BLaER1 treated with 17β-estradiol and CSF1 and Interleukin-3, amounts not matched to agents 10 nM and 100 nM (cell line): Measurements from ENCODE around the gene FGD3.
A peak's percentile ranks its signal among the peaks of the same experiment; 100 is the strongest.

Experiments used
- H3K27ac ChIP-seq, 11 experiments: shearing (Covaris generic); formaldehyde crosslinking; 2 replicates each; pipeline ENCODE4 v1.8.1; 2022
- H3K27me3 ChIP-seq, 11 experiments: shearing (Covaris generic); formaldehyde crosslinking; 2 replicates each; pipeline ENCODE4 v1.8.1; 2022
- H3K36me3 ChIP-seq, 11 experiments: shearing (Covaris generic); formaldehyde crosslinking; 2 replicates each; pipeline ENCODE4 v1.8.1; 2022
- H3K4me1 ChIP-seq, 10 experiments: shearing (Covaris generic); formaldehyde crosslinking; 2 replicates each; pipeline ENCODE4 v1.8.1; 2022
- H3K4me2 ChIP-seq, 11 experiments: shearing (Covaris generic); formaldehyde crosslinking; 2 replicates each; pipeline ENCODE4 v1.8.1; 2022
- H3K4me3 ChIP-seq, 10 experiments: shearing (Covaris generic); formaldehyde crosslinking; 2 replicates each; pipeline ENCODE4 v1.8.1; 2022
- H3K9ac ChIP-seq, 11 experiments: shearing (Covaris generic); formaldehyde crosslinking; 2 replicates each; pipeline ENCODE4 v1.8.1; 2022
- H3K9me3 ChIP-seq, 11 experiments: shearing (Covaris generic); formaldehyde crosslinking; replicated peaks in 1 of 11; 2 replicates each; pipeline ENCODE4 v1.8.1; 2022
- H4K20me1 ChIP-seq, 11 experiments: shearing (Covaris generic); formaldehyde crosslinking; 2 replicates each; pipeline ENCODE4 v1.8.1; 2022
- Cebpa-rat ChIP-seq, 11 experiments: shearing (Covaris generic); IDR thresholded peaks; 2 replicates each; pipeline ENCODE4 v1.8.1; 2022

Gene FGD3

GRCh38 chr9:93003552-93004407 is 56.5 kb downstream of the FGD3 start:
- no peak overlapping the region for H3K27ac ChIP-seq
- H4K20me1 ChIP-seq = peaks cover 4 to 100% (median 67%) of the 10 kb centered on the region in 11 experiments; a peak in 21 of 22 replicates
- H3K4me1 ChIP-seq = peaks cover 13 to 36% (median 23%) of the 10 kb centered on the region in 10 experiments
- no peak overlapping the region for H3K4me3 ChIP-seq
- peaks cover 73 to 99% (median 95%) of the 10 kb centered on the region in 11 experiments for H3K36me3 ChIP-seq
- peak overlapping the region in 3 of 11 experiments; percentile 7 to 29 (median 20); a peak in 1 of 22 replicates for H3K9ac ChIP-seq
- no peaks in the 10 kb centered on the region for H3K27me3 ChIP-seq
- TF ChIP-seq Cebpa-rat (IDR thresholded peaks at IDR 0.05) = no peak
- H3K9me3 ChIP-seq = peaks cover 0 to 12% (median 10%) of the 10 kb centered on the region in 11 experiments; a peak in 18 of 22 replicates
- peak overlapping the region in 8 of 11 experiments; percentile 13 to 51 (median 42); a peak in 13 of 22 replicates for H3K4me2 ChIP-seq

- H3K9me3 ChIP-seq = peaks cover 0 to 4% (median 2%) of the 10 kb centered on the region in 11 experiments; a peak in 14 of 22 replicates
- H3K36me3 ChIP-seq = peaks cover 73 to 99% (median 96%) of the 10 kb centered on the region in 11 experiments
- no peak overlapping the region for H3K4me3 ChIP-seq
- H3K27me3 ChIP-seq = no peaks in the 10 kb centered on the region
- peak overlapping the region in 3 of 11 experiments; percentile 7 to 29 (median 20); a peak in 1 of 22 replicates for H3K9ac ChIP-seq
- H4K20me1 ChIP-seq = peaks cover 4 to 100% (median 65%) of the 10 kb centered on the region in 11 experiments; a peak in 21 of 22 replicates
- no peak overlapping the region for H3K27ac ChIP-seq
- H3K4me2 ChIP-seq = peak overlapping the region in 2 of 11 experiments; percentile 22 to 50; a peak in 1 of 22 replicates
- peaks cover 6 to 44% (median 31%) of the 10 kb centered on the region in 10 experiments for H3K4me1 ChIP-seq
- no peak for TF ChIP-seq Cebpa-rat (IDR thresholded peaks at IDR 0.05)
Observed at GRCh38 chr9:93004561-93004960, 57.2 kb downstream of the FGD3 start.

GRCh38 chr9:93005876-93006275 is 58.6 kb downstream of the FGD3 start:
- H3K9ac ChIP-seq = no peak overlapping the region
- no peak overlapping the region for H3K4me3 ChIP-seq
- no peak overlapping the region for H3K27ac ChIP-seq
- no peaks in the 10 kb centered on the region for H3K27me3 ChIP-seq
- H3K4me1 ChIP-seq = peaks cover 6 to 49% (median 44%) of the 10 kb centered on the region in 10 experiments
- TF ChIP-seq Cebpa-rat (IDR thresholded peaks at IDR 0.05) = no peak
- H3K4me2 ChIP-seq = no peak overlapping the region
- H3K9me3 ChIP-seq = no peaks in the 10 kb centered on the region
- peaks cover 7 to 99% (median 67%) of the 10 kb centered on the region in 11 experiments for H4K20me1 ChIP-seq
- H3K36me3 ChIP-seq = peaks cover 71 to 99% (median 95%) of the 10 kb centered on the region in 11 experiments

- peaks cover 6 to 51% (median 45%) of the 10 kb centered on the region in 10 experiments for H3K4me1 ChIP-seq
- no peak overlapping the region for H3K9ac ChIP-seq
- TF ChIP-seq Cebpa-rat (IDR thresholded peaks at IDR 0.05) = no peak
- no peaks in the 10 kb centered on the region for H3K27me3 ChIP-seq
- H4K20me1 ChIP-seq = peaks cover 8 to 91% (median 55%) of the 10 kb centered on the region in 11 experiments
- no peak overlapping the region for H3K4me3 ChIP-seq
- H3K4me2 ChIP-seq = no peak overlapping the region
- peaks cover 70 to 98% (median 91%) of the 10 kb centered on the region in 11 experiments for H3K36me3 ChIP-seq
- H3K27ac ChIP-seq = no peak overlapping the region
- no peaks in the 10 kb centered on the region for H3K9me3 ChIP-seq
Observed at GRCh38 chr9:93007529-93008058, 60.3 kb downstream of the FGD3 start.

GRCh38 chr9:93008457-93008856 is 61.1 kb downstream of the FGD3 start:
- H4K20me1 ChIP-seq = peaks cover 8 to 91% (median 51%) of the 10 kb centered on the region in 11 experiments; a peak in 21 of 22 replicates
- TF ChIP-seq Cebpa-rat (IDR thresholded peaks at IDR 0.05) = no peak
- no peaks in the 10 kb centered on the region for H3K27me3 ChIP-seq
- H3K4me2 ChIP-seq = peak overlapping the region in 1 of 11 experiments; percentile 54; a peak in 2 of 22 replicates
- H3K4me1 ChIP-seq = peaks cover 2 to 45% (median 37%) of the 10 kb centered on the region in 10 experiments
- peaks cover 73 to 98% (median 91%) of the 10 kb centered on the region in 11 experiments for H3K36me3 ChIP-seq
- no peak overlapping the region for H3K27ac ChIP-seq
- H3K9me3 ChIP-seq = no peaks in the 10 kb centered on the region
- H3K9ac ChIP-seq = no peak overlapping the region
- H3K4me3 ChIP-seq = no peak overlapping the region

GRCh38 chr9:93009337-93010015 is 62.2 kb downstream of the FGD3 start:
- peaks cover 73 to 98% (median 91%) of the 10 kb centered on the region in 11 experiments for H3K36me3 ChIP-seq
- H3K9ac ChIP-seq = peak overlapping the region in 6 of 11 experiments; percentile 14 to 64 (median 45); a peak in 10 of 22 replicates
- H3K4me1 ChIP-seq = peaks cover 0 to 35% (median 27%) of the 10 kb centered on the region in 10 experiments; a peak in 15 of 20 replicates
- no peaks in the 10 kb centered on the region for H3K27me3 ChIP-seq
- H4K20me1 ChIP-seq = peaks cover 7 to 90% (median 41%) of the 10 kb centered on the region in 11 experiments; a peak in 20 of 22 replicates
- no peaks in the 10 kb centered on the region for H3K9me3 ChIP-seq
- peak overlapping the region in 8 of 11 experiments; percentile 54 to 92 (median 82); a peak in 16 of 22 replicates for H3K4me2 ChIP-seq
- no peak overlapping the region; a peak in 1 of 20 replicates for H3K4me3 ChIP-seq
- TF ChIP-seq Cebpa-rat (IDR thresholded peaks at IDR 0.05) = no peak
- peak overlapping the region in 5 of 11 experiments; percentile 3 to 40 (median 22); a peak in 2 of 22 replicates for H3K27ac ChIP-seq

- TF ChIP-seq Cebpa-rat (IDR thresholded peaks at IDR 0.05) = no peak
- H3K9me3 ChIP-seq = no peaks in the 10 kb centered on the region
- H3K27me3 ChIP-seq = no peaks in the 10 kb centered on the region
- H3K4me1 ChIP-seq = peaks cover 0 to 32% (median 26%) of the 10 kb centered on the region in 10 experiments; a peak in 15 of 20 replicates
- peak overlapping the region in 8 of 11 experiments; percentile 54 to 92 (median 82); a peak in 16 of 22 replicates for H3K4me2 ChIP-seq
- no peak overlapping the region; a peak in 2 of 20 replicates for H3K4me3 ChIP-seq
- peaks cover 5 to 84% (median 35%) of the 10 kb centered on the region in 11 experiments; a peak in 20 of 22 replicates for H4K20me1 ChIP-seq
- H3K36me3 ChIP-seq = peaks cover 69 to 97% (median 87%) of the 10 kb centered on the region in 11 experiments
- H3K27ac ChIP-seq = peak overlapping the region in 5 of 11 experiments; percentile 3 to 40 (median 22); a peak in 4 of 22 replicates
- peak overlapping the region in 6 of 11 experiments; percentile 14 to 64 (median 45); a peak in 8 of 22 replicates for H3K9ac ChIP-seq
Observed at GRCh38 chr9:93010056-93010455, 62.7 kb downstream of the FGD3 start.

GRCh38 chr9:93010704-93011103 is 63.4 kb downstream of the FGD3 start:
- Histone ChIP-seq H3K27me3 (no peaks in the 10 kb centered on the region), H3K4me2 (peak overlapping the region in 6 of 11 experiments; percentile 74 to 92 (median 86); a peak in 10 of 22 replicates), H3K36me3 (peaks cover 68 to 97% (median 85%) of the 10 kb centered on the region in 11 experiments), H4K20me1 (peaks cover 5 to 84% (median 33%) of the 10 kb centered on the region in 11 experiments; a peak in 19 of 22 replicates), H3K4me3 (no peak overlapping the region), H3K27ac (peak overlapping the region in 4 of 11 experiments; percentile 17 to 53 (median 24); a peak in 3 of 22 replicates), H3K4me1 (peaks cover 0 to 32% (median 26%) of the 10 kb centered on the region in 10 experiments; a peak in 15 of 20 replicates), H3K9me3 (no peaks in the 10 kb centered on the region), H3K9ac (peak overlapping the region in 3 of 11 experiments; percentile 6 to 15 (median 8); a peak in 1 of 22 replicates)
- TF ChIP-seq Cebpa-rat (IDR thresholded peaks at IDR 0.05) = no peak
